HepG2 (cell line): ENCODE results near the gene METTL1. TPM values are rescaled to one million over a fixed set of nuclear protein-coding genes. Genes with fewer than 3 reads are reported as not detected.

Experiments used
- CENPT ChIP-seq: sonication (generic); formaldehyde crosslinking; IDR thresholded peaks from 2 replicates; pipeline ENCODE4 v1.8.0; 2022; ENCODE audit warnings: low read depth, mild to moderate bottlenecking, moderate library complexity, missing genetic modification reagents
- DR1 ChIP-seq: sonication (generic); formaldehyde crosslinking; IDR thresholded peaks from 2 replicates; pipeline ENCODE4 v1.8.0; 2021; ENCODE audit warnings: mild to moderate bottlenecking, missing genetic modification reagents, inconsistent platforms
- ISX ChIP-seq: sonication (generic); formaldehyde crosslinking; conservative IDR thresholded peaks from 2 replicates; pipeline ENCODE4 v1.5.0; 2020; ENCODE audit warnings: missing genetic modification reagents
- KDM1A ChIP-seq: IDR thresholded peaks from 2 replicates; pipeline ENCODE4 v1.6.1; 2016; ENCODE audit warnings: missing compliant biosample characterization
- MIXL1 ChIP-seq: IDR thresholded peaks from 2 replicates; pipeline ENCODE4 v1.6.1; 2016
- NRL ChIP-seq: sonication (generic); formaldehyde crosslinking; IDR thresholded peaks from 2 replicates; pipeline ENCODE4 v1.5.0; 2020; ENCODE audit warnings: missing genetic modification reagents, mild to moderate bottlenecking, moderate library complexity, borderline replicate concordance
- PCBP2 ChIP-seq: fragments of 200-400 bp; formaldehyde crosslinking; optimal IDR thresholded peaks from 2 replicates; pipeline ENCODE3; 2018; ENCODE audit warnings: low read length, low read depth; ENCODE audit not compliant: poor library complexity, severe bottlenecking
- SALL2 ChIP-seq: sonication (generic); formaldehyde crosslinking; IDR thresholded peaks from 2 replicates; pipeline ENCODE4 v1.8.1; 2023; ENCODE audit warnings: mild to moderate bottlenecking, missing genetic modification reagents, inconsistent platforms
- TAF15 ChIP-seq: fragments of 200-400 bp; formaldehyde crosslinking; IDR thresholded peaks from one replicate; pipeline ENCODE4 v1.6.1; 2018; ENCODE audit warnings: mild to moderate bottlenecking, low read depth, low read length; ENCODE audit not compliant: poor library complexity, severe bottlenecking
- THAP7 ChIP-seq: sonication (generic); formaldehyde crosslinking; IDR thresholded peaks from 2 replicates; pipeline ENCODE4 v1.8.1; 2023; ENCODE audit warnings: mild to moderate bottlenecking, missing genetic modification reagents
- TP53 ChIP-seq: sonication (generic); formaldehyde crosslinking; conservative IDR thresholded peaks from 2 replicates; pipeline ENCODE4 v1.4.0; 2020; ENCODE audit warnings: missing genetic modification reagents
- ZFP90 ChIP-seq: sonication (generic); formaldehyde crosslinking; IDR thresholded peaks from 2 replicates; pipeline ENCODE4 v1.8.0; 2022; ENCODE audit warnings: missing genetic modification reagents, mild to moderate bottlenecking, inconsistent platforms, borderline replicate concordance
- ZFYVE20 ChIP-seq: sonication (generic); formaldehyde crosslinking; IDR thresholded peaks from 2 replicates; pipeline ENCODE4 v1.8.0; 2023; ENCODE audit warnings: low read depth, mild to moderate bottlenecking, moderate library complexity, missing genetic modification reagents, borderline replicate concordance
- ZNF605 ChIP-seq: sonication (generic); formaldehyde crosslinking; IDR thresholded peaks from 2 replicates; pipeline ENCODE4 v1.8.0; 2022; ENCODE audit warnings: mild to moderate bottlenecking, missing genetic modification reagents
- ZNF766 ChIP-seq: sonication (generic); formaldehyde crosslinking; IDR thresholded peaks from 2 replicates; pipeline ENCODE4 v1.5.0; 2020; ENCODE audit warnings: missing genetic modification reagents, borderline replicate concordance
- ZNF790 ChIP-seq: sonication (generic); formaldehyde crosslinking; IDR thresholded peaks from 2 replicates; pipeline ENCODE4 v1.8.0; 2022; ENCODE audit warnings: missing genetic modification reagents, mild to moderate bottlenecking, borderline replicate concordance
- polyA plus RNA-seq, 8 experiments: library from polyadenylated mRNA; depleted of rRNA in 3 of 8; stranded (reverse) in 7 of 8; unstranded in 1 of 8; fragments of >200 nt; fragmentation: Illumina TruSeq in 4 of 8; extraction: Trizol in 4 of 8; gene quantifications; 2 replicates each; pipeline versions ENCODE4 v1.2.1 to v1.2.3, GENCODE V29; 2011 to 2016; ENCODE audit warnings: low read depth in 4 of 8, missing spikeins in 1 of 8, mixed read lengths in 1 of 8; ENCODE audit not compliant: insufficient read depth in 1 of 8
- total RNA-seq, 5 experiments: library from RNA; depleted of rRNA; stranded (reverse); fragments of >200 nt; fragmentation: Illumina TruSeq; extraction: Trizol; gene quantifications; 2 replicates each; pipeline ENCODE4 v1.2.3, GENCODE V29; 2016; ENCODE audit warnings: low read depth in 1 of 5
- TF ChIP-seq, protein P1 (sequence below): sonication (generic); formaldehyde crosslinking; IDR thresholded peaks from 2 replicates; pipeline ENCODE4 v1.4.0; 2020; ENCODE audit warnings: missing genetic modification reagents, borderline replicate concordance
- TF ChIP-seq, protein P2 (sequence below): sonication (generic); formaldehyde crosslinking; IDR thresholded peaks from 2 replicates; pipeline ENCODE4 v1.8.1; 2022; ENCODE audit warnings: low read depth, mild to moderate bottlenecking, missing genetic modification reagents

METTL1 gene
- total and polyA plus RNA-seq, 2 of the 13 experiments (the other 11 are each of a cell fraction or from before 2014, with no cell fraction given): 34.7 to 36.9 TPM

DNA sequence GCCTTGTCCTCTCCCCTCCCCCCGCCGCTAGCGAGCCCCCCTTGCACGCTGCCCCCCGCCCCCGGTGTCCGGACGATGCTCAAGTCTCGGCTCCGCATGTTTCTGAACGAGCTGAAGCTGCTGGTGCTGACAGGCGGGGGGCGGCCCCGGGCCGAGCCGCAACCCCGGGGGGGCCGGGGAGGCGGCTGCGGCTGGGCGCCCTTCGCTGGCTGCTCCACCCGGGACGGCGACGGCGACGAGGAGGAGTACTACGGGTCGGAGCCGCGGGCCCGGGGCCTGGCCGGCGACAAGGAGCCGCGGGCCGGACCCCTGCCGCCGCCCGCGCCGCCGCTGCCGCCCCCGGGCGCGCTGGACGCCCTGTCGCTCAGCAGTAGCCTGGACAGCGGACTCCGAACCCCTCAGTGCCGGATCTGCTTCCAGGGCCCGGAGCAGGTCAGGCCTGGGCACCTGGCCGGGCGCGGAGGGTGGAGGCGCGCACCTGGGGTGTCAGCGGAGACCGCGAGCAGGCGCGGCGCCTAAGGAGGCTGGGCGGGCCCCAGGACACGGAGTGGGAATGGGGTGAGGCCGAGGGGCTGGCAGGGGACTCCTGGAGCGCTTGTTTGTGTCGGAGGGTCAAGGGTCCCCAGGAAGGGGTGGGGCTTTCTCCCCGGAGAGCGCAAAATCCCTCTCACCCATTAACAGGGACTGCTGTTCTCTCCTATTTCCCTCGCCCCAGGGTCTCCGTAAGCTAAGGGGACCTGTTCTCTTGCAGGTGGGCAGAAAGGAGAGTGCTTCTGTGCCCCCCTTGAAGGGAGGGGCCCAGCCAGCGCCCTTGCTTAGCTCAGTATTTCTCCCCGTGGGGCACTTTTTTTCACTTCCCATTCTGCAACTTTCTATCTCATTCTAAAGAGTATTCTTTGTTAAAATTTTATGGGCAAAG lies 16.2 kb downstream of the METTL1 start (continued):
- TF ChIP-seq, protein P1, sequence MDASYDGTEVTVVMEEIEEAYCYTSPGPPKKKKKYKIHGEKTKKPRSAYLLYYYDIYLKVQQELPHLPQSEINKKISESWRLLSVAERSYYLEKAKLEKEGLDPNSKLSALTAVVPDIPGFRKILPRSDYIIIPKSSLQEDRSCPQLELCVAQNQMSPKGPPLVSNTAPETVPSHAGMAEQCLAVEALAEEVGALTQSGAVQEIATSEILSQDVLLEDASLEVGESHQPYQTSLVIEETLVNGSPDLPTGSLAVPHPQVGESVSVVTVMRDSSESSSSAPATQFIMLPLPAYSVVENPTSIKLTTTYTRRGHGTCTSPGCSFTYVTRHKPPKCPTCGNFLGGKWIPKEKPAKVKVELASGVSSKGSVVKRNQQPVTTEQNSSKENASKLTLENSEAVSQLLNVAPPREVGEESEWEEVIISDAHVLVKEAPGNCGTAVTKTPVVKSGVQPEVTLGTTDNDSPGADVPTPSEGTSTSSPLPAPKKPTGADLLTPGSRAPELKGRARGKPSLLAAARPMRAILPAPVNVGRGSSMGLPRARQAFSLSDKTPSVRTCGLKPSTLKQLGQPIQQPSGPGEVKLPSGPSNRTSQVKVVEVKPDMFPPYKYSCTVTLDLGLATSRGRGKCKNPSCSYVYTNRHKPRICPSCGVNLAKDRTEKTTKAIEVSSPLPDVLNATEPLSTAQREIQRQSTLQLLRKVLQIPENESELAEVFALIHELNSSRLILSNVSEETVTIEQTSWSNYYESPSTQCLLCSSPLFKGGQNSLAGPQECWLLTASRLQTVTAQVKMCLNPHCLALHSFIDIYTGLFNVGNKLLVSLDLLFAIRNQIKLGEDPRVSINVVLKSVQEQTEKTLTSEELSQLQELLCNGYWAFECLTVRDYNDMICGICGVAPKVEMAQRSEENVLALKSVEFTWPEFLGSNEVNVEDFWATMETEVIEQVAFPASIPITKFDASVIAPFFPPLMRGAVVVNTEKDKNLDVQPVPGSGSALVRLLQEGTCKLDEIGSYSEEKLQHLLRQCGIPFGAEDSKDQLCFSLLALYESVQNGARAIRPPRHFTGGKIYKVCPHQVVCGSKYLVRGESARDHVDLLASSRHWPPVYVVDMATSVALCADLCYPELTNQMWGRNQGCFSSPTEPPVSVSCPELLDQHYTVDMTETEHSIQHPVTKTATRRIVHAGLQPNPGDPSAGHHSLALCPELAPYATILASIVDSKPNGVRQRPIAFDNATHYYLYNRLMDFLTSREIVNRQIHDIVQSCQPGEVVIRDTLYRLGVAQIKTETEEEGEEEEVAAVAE: no peak
- TF ChIP-seq ZFP90 (CRISPR knock-in tag): no peak
- no peak for TF ChIP-seq PCBP2
- TF ChIP-seq ZNF790 (CRISPR knock-in tag): no peak
- TF ChIP-seq NRL (CRISPR knock-in tag): peak; percentile 61
- no peak for TF ChIP-seq DR1 (CRISPR knock-in tag)
- no peak for TF ChIP-seq CENPT
- TF ChIP-seq ZNF605: peak; percentile 38; the same call in 1 of the 2 replicates
- TF ChIP-seq, protein P2, sequence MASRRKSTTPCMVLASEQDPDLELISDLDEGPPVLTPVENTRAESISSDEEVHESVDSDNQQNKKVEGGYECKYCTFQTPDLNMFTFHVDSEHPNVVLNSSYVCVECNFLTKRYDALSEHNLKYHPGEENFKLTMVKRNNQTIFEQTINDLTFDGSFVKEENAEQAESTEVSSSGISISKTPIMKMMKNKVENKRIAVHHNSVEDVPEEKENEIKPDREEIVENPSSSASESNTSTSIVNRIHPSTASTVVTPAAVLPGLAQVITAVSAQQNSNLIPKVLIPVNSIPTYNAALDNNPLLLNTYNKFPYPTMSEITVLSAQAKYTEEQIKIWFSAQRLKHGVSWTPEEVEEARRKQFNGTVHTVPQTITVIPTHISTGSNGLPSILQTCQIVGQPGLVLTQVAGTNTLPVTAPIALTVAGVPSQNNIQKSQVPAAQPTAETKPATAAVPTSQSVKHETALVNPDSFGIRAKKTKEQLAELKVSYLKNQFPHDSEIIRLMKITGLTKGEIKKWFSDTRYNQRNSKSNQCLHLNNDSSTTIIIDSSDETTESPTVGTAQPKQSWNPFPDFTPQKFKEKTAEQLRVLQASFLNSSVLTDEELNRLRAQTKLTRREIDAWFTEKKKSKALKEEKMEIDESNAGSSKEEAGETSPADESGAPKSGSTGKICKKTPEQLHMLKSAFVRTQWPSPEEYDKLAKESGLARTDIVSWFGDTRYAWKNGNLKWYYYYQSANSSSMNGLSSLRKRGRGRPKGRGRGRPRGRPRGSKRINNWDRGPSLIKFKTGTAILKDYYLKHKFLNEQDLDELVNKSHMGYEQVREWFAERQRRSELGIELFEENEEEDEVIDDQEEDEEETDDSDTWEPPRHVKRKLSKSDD (CRISPR knock-in tag): no peak
- TF ChIP-seq TP53 (CRISPR knock-in tag): no peak
- TF ChIP-seq ZNF766 (CRISPR knock-in tag): 0 out of 2 replicates have a peak, but pooled peaks have one; percentile 43
- no peak for TF ChIP-seq ISX (CRISPR knock-in tag)
- no peak for TF ChIP-seq KDM1A
- peak; percentile 25; the same call in 1 of the 2 replicates for TF ChIP-seq MIXL1 (CRISPR knock-in tag)
- no peak for TF ChIP-seq THAP7 (CRISPR knock-in tag)
- TF ChIP-seq TAF15: no peak
- no peak for TF ChIP-seq ZFYVE20 (CRISPR knock-in tag)
- no peak for TF ChIP-seq SALL2 (CRISPR knock-in tag)
